Neural cell (in vitro differentiated cells): Measurements from ENCODE around the gene MLST8. TPM values are rescaled to one million over a fixed set of nuclear protein-coding genes. Genes with fewer than 3 reads are reported as not detected.

Experiments used
- H2AFZ ChIP-seq: fragments of 200-600, 300-800 bp; sonication (generic), shearing (Covaris generic); 2 replicates; pipeline ENCODE4 v1.6.0; 2014; ENCODE audit warnings: low read depth, mild to moderate bottlenecking, antibody characterized with exemption, low read length, moderate library complexity
- H3F3A ChIP-seq: fragments of 200-600 bp; shearing (Covaris generic); 2 replicates; pipeline ENCODE4 v1.6.1; 2016; ENCODE audit warnings: mild to moderate bottlenecking, moderate library complexity, mixed read lengths, antibody characterized with exemption, low read length; ENCODE audit not compliant: insufficient read depth, poor library complexity, severe bottlenecking
- H3K27ac ChIP-seq: fragments of 200-600, 300-800 bp; sonication (generic), shearing (Covaris generic); 2 replicates; pipeline ENCODE4 v1.5.1; 2014; ENCODE audit warnings: mild to moderate bottlenecking, low read length, moderate library complexity
- H3K27me3 ChIP-seq: fragments of 300-800, 200-600 bp; sonication (generic), shearing (Covaris generic); 2 replicates; pipeline ENCODE4 v1.6.0; 2014; ENCODE audit warnings: mild to moderate bottlenecking, low read depth, low read length, moderate library complexity; ENCODE audit not compliant: insufficient read depth
- H3K36me3 ChIP-seq: fragments of 300-800, 200-600 bp; sonication (generic), shearing (Covaris generic); 2 replicates; pipeline ENCODE4 v1.5.1; 2014; ENCODE audit warnings: mild to moderate bottlenecking, antibody characterized with exemption, low read length, moderate library complexity; ENCODE audit not compliant: insufficient read depth
- H3K4me2 ChIP-seq: fragments of 300-800, 200-600 bp; sonication (generic), shearing (Covaris generic); 2 replicates; pipeline ENCODE4 v1.6.0; 2014; ENCODE audit warnings: mild to moderate bottlenecking, low read length
- H3K4me3 ChIP-seq: fragments of 300-800, 200-600 bp; sonication (generic), shearing (Covaris generic); 2 replicates; pipeline ENCODE4 v1.5.1; 2014; ENCODE audit warnings: mild to moderate bottlenecking, low read length, moderate library complexity
- H3K79me2 ChIP-seq: fragments of 200-600 bp; shearing (Covaris generic); replicated peaks from 2 replicates; pipeline ENCODE4 v1.6.0; 2014; ENCODE audit warnings: mild to moderate bottlenecking, low read length, moderate library complexity; ENCODE audit not compliant: insufficient read depth
- H3K9ac ChIP-seq: fragments of 300-800, 200-600 bp; sonication (generic), shearing (Covaris generic); 2 replicates; pipeline ENCODE4 v1.6.1; 2016; ENCODE audit warnings: mild to moderate bottlenecking, low read length, mixed read lengths
- H3K9me2 ChIP-seq: fragments of 200-600 bp; shearing (Covaris generic); 2 replicates; pipeline ENCODE4 v1.6.1; 2016; ENCODE audit warnings: mild to moderate bottlenecking, low read length, mixed read lengths; ENCODE audit not compliant: insufficient read depth
- H3K9me3 ChIP-seq: fragments of 200-600, 300-800 bp; sonication (generic), shearing (Covaris generic); 2 replicates; pipeline ENCODE4 v1.6.1; 2016; ENCODE audit warnings: mild to moderate bottlenecking, mixed run types, low read length, moderate library complexity, mixed read lengths
- H4K20me1 ChIP-seq: fragments of 200-600 bp; shearing (Covaris generic); 2 replicates; pipeline ENCODE4 v1.6.1; 2016; ENCODE audit warnings: mild to moderate bottlenecking, mixed run types; ENCODE audit not compliant: insufficient read depth
- CTCF ChIP-seq: fragments of 450-650 bp; IDR thresholded peaks from 2 replicates; pipeline ENCODE4 v1.5.1; 2014; ENCODE audit warnings: antibody characterized with exemption, mild to moderate bottlenecking, moderate library complexity; ENCODE audit not compliant: poor library complexity, severe bottlenecking
- EP300 ChIP-seq: fragments of 450-650 bp; conservative IDR thresholded peaks from 2 replicates; pipeline ENCODE4 v1.6.1; 2014; ENCODE audit warnings: antibody characterized with exemption, mild to moderate bottlenecking, moderate library complexity; ENCODE audit not compliant: poor library complexity, severe bottlenecking
- EZH2 ChIP-seq: fragments of 200-600, 300-800 bp; shearing (Covaris generic), sonication (generic); IDR thresholded peaks from 2 replicates; pipeline ENCODE4 v1.6.1; 2014; ENCODE audit warnings: antibody characterized with exemption, low read length, borderline replicate concordance, mild to moderate bottlenecking; ENCODE audit not compliant: insufficient read depth, poor library complexity, severe bottlenecking
- MXI1 ChIP-seq: fragments of 450-650 bp; conservative IDR thresholded peaks from 2 replicates; pipeline ENCODE4 v1.6.1; 2014; ENCODE audit warnings: antibody characterized with exemption, mild to moderate bottlenecking; ENCODE audit not compliant: poor library complexity, severe bottlenecking
- POLR2AphosphoS5 ChIP-seq: IDR thresholded peaks from 2 replicates; pipeline ENCODE4 v1.6.1; 2012
- RAD21 ChIP-seq: fragments of 450-650 bp; conservative IDR thresholded peaks from 2 replicates; pipeline ENCODE4 v1.6.1; 2014; ENCODE audit warnings: antibody characterized with exemption, mild to moderate bottlenecking, moderate library complexity
- REST ChIP-seq: IDR thresholded peaks from 2 replicates; pipeline ENCODE4 v1.6.1; 2012; ENCODE audit warnings: borderline replicate concordance
- SMC3 ChIP-seq: fragments of 450-650 bp; conservative IDR thresholded peaks from 2 replicates; pipeline ENCODE4 v1.6.1; 2014; ENCODE audit warnings: antibody characterized with exemption, mild to moderate bottlenecking, moderate library complexity; ENCODE audit not compliant: poor library complexity
- TAF1 ChIP-seq: IDR thresholded peaks from 2 replicates; pipeline ENCODE4 v1.6.1; 2012; ENCODE audit warnings: low read depth
- polyA plus RNA-seq: library from polyadenylated mRNA; depleted of rRNA; stranded (reverse); fragments of >200 nt; gene quantifications from 2 replicates; pipeline ENCODE4 v1.2.3, GENCODE V29; 2014

MLST8 gene
- polyA plus RNA-seq, 1 donor from 2014 or later = 13.5 TPM

- H3F3A ChIP-seq = no peaks in the 10 kb centered on the region
- H3K27ac ChIP-seq = no peak overlapping the region
- no peaks in the 10 kb centered on the region for H3K36me3 ChIP-seq
- no peak overlapping the region for H3K9ac ChIP-seq
- no peaks in the 10 kb centered on the region for H3K27me3 ChIP-seq
- no peak overlapping the region for H2AFZ ChIP-seq
- peaks cover 17% of the 10 kb centered on the region for H3K79me2 ChIP-seq
- TF ChIP-seq REST (no peak), TAF1 (no peak), EP300 (no peak), MXI1 (no peak), CTCF (no peak), EZH2 (no peak), POLR2AphosphoS5 (no peak), SMC3 (no peak), RAD21 (no peak)
- H3K9me2 ChIP-seq = no peaks in the 10 kb centered on the region
- no peaks in the 10 kb centered on the region for H3K9me3 ChIP-seq
- H3K4me2 ChIP-seq = no peak overlapping the region
- no peaks in the 10 kb centered on the region for H4K20me1 ChIP-seq
- no peak overlapping the region for H3K4me3 ChIP-seq
These were observed 42.6 kb upstream of the MLST8 start for GRCh38 chr16:2162676-2163118.

GRCh38 chr16:2163211-2163881, 41.9 kb upstream of the MLST8 start:
- peaks cover 11% of the 10 kb centered on the region for H3K79me2 ChIP-seq
- H2AFZ ChIP-seq = no peak overlapping the region
- H3F3A ChIP-seq = no peaks in the 10 kb centered on the region
- H3K9ac ChIP-seq = no peak overlapping the region
- H3K9me2 ChIP-seq = no peaks in the 10 kb centered on the region
- H3K36me3 ChIP-seq = no peaks in the 10 kb centered on the region
- H3K27ac ChIP-seq = no peak overlapping the region
- H3K4me2 ChIP-seq = no peak overlapping the region
- no peak for TF ChIP-seq TAF1
- no peaks in the 10 kb centered on the region for H3K9me3 ChIP-seq
- H4K20me1 ChIP-seq = no peaks in the 10 kb centered on the region
- H3K27me3 ChIP-seq = no peaks in the 10 kb centered on the region
- no peak overlapping the region for H3K4me3 ChIP-seq
